HG03159 (cell line): ENCODE results near the gene NUDT14.

ENCODE experiments used
- ATAC-seq: cut with Tn5 transposase; IDR thresholded peaks from one replicate; pipeline ENCODE4 v1.9.1; 2021; ENCODE audit warnings: mild to moderate bottlenecking, moderate library complexity; ENCODE audit not compliant: unreplicated experiment

Gene NUDT14

GRCh38 chr14:105180592-105181548 is at the start of gene NUDT14:
NUDT14 (minus strand) TSS chr14:105181312; CDS start chr14:105181209, 103 bp downstream.
- peak; percentile 60 for ATAC-seq

GRCh38 chr14:105229099-105229655 is 48.1 kb upstream of the NUDT14 start:
- ATAC-seq, result no peak

GRCh38 chr14:105228562-105228961 is 47.5 kb upstream of the NUDT14 start:
- no peak for ATAC-seq

GRCh38 chr14:105227346-105227745 is 46.2 kb upstream of the NUDT14 start:
- ATAC-seq, result no peak

GRCh38 chr14:105226198-105226597 is 45.1 kb upstream of the NUDT14 start:
- ATAC-seq, result no peak

GRCh38 chr14:105224845-105225570 is 43.9 kb upstream of the NUDT14 start:
- no peak for ATAC-seq

- no peak for ATAC-seq
Measured at GRCh38 chr14:105223770-105224544, 42.8 kb upstream of the NUDT14 start.

- ATAC-seq, result no peak
Measured at GRCh38 chr14:105223260-105223659, 42.1 kb upstream of the NUDT14 start.

GRCh38 chr14:105221598-105222178 is 40.6 kb upstream of the NUDT14 start:
- no peak for ATAC-seq

- ATAC-seq, result no peak
Measured at GRCh38 chr14:105220699-105221597, 39.8 kb upstream of the NUDT14 start.

GRCh38 chr14:105219753-105220152 is 38.6 kb upstream of the NUDT14 start:
- ATAC-seq, result no peak

- ATAC-seq, result no peak
Measured at GRCh38 chr14:105219043-105219612, 38.0 kb upstream of the NUDT14 start.

GRCh38 chr14:105218611-105219010 is 37.5 kb upstream of the NUDT14 start:
- no peak for ATAC-seq

- ATAC-seq, result no peak
Measured at GRCh38 chr14:105217774-105218173, 36.7 kb upstream of the NUDT14 start.

GRCh38 chr14:105216490-105217247 is 35.6 kb upstream of the NUDT14 start:
- ATAC-seq, result no peak

GRCh38 chr14:105215602-105216001 is 34.5 kb upstream of the NUDT14 start:
- ATAC-seq, result no peak

- no peak for ATAC-seq
Measured at GRCh38 chr14:105214324-105214915, 33.3 kb upstream of the NUDT14 start.

GRCh38 chr14:105213361-105213760 is 32.2 kb upstream of the NUDT14 start:
- ATAC-seq, result no peak
